Stimulated activated CD8-positive, alpha-beta memory T cell treated with anti-CD3 and anti-CD28 coated beads, Interleukin-7, amount 100 ng/mL, for 48 hours (primary cell): ENCODE results near the gene WNT4.

ENCODE experiments used
- DNase-seq, 2 donors: peaks; one replicate each; pipeline ENCODE4 v3.0.0-alpha.2; 2020; ENCODE audit warnings: low read depth in 1 of 2; ENCODE audit errors: extremely low read depth in 1 of 2

The WNT4 gene

GRCh38 chr1:22143065-22144033 lies at the start of gene WNT4:
WNT4 (minus strand) TSS chr1:22143097; CDS start chr1:22142922, 175 bp downstream.
- no peak for DNase-seq

- DNase-seq, result no peak
These were observed 47.8 kb upstream of the WNT4 start for GRCh38 chr1:22190731-22191130.

- DNase-seq, result no peak
These were observed 47.4 kb upstream of the WNT4 start for GRCh38 chr1:22190251-22190650.

- DNase-seq, result no peak
These were observed 46.7 kb upstream of the WNT4 start for GRCh38 chr1:22189619-22190018.

- no peak for DNase-seq
These were observed 46.0 kb upstream of the WNT4 start for GRCh38 chr1:22188914-22189313.

GRCh38 chr1:22188436-22188835 lies 45.5 kb upstream of the WNT4 start:
- DNase-seq, result no peak

- DNase-seq, result no peak
These were observed 43.4 kb upstream of the WNT4 start for GRCh38 chr1:22186311-22186710.

- DNase-seq, result no peak
These were observed 42.2 kb upstream of the WNT4 start for GRCh38 chr1:22184892-22185612.

GRCh38 chr1:22184454-22184853 lies 41.6 kb upstream of the WNT4 start:
- no peak for DNase-seq

- DNase-seq, result no peak
These were observed 39.8 kb upstream of the WNT4 start for GRCh38 chr1:22182715-22183114.

GRCh38 chr1:22179197-22179803 lies 36.4 kb upstream of the WNT4 start:
- no peak for DNase-seq

GRCh38 chr1:22177354-22178003 lies 34.6 kb upstream of the WNT4 start:
- no peak for DNase-seq

- peak; percentile 1 to 11 for DNase-seq
These were observed 33.4 kb upstream of the WNT4 start for GRCh38 chr1:22176258-22176657.

- no peak for DNase-seq
These were observed 31.7 kb upstream of the WNT4 start for GRCh38 chr1:22174446-22175220.

GRCh38 chr1:22171951-22172715 lies 29.2 kb upstream of the WNT4 start:
- no peak for DNase-seq

GRCh38 chr1:22169816-22170215 lies 26.9 kb upstream of the WNT4 start:
- DNase-seq, result no peak

- DNase-seq, result no peak
These were observed 25.6 kb upstream of the WNT4 start for GRCh38 chr1:22168412-22168973.

- no peak for DNase-seq
These were observed 23.5 kb upstream of the WNT4 start for GRCh38 chr1:22166439-22166838.
